GM18511 (cell line): ENCODE measurements around the gene CIRBP.

ENCODE experiments used
- ATAC-seq: cut with Tn5 transposase; IDR thresholded peaks from one replicate; pipeline ENCODE4 v1.9.1; 2021; ENCODE audit warnings: mild to moderate bottlenecking, moderate library complexity; ENCODE audit not compliant: unreplicated experiment

Gene CIRBP

GRCh38 chr19:1254530-1255185, 14.5 kb upstream of the CIRBP start:
- no peak for ATAC-seq

GRCh38 chr19:1255186-1256161, 13.7 kb upstream of the CIRBP start:
- no peak for ATAC-seq

- no peak for ATAC-seq
Observed at GRCh38 chr19:1256646-1257474, 12.3 kb upstream of the CIRBP start.

GRCh38 chr19:1257475-1258162, 11.5 kb upstream of the CIRBP start:
- ATAC-seq, result no peak

GRCh38 chr19:1258163-1258492, 11.0 kb upstream of the CIRBP start:
- no peak for ATAC-seq

GRCh38 chr19:1258707-1259205, 10.4 kb upstream of the CIRBP start:
- no peak for ATAC-seq

GRCh38 chr19:1259206-1259875, 9.8 kb upstream of the CIRBP start:
- peak; percentile 26 for ATAC-seq

GRCh38 chr19:1259876-1260748, 9.0 kb upstream of the CIRBP start:
- peak; percentile 20 for ATAC-seq

- ATAC-seq, result peak; percentile 55
Observed at GRCh38 chr19:1260749-1261537, 8.2 kb upstream of the CIRBP start.

- ATAC-seq, result no peak
Observed at GRCh38 chr19:1261538-1261797, 7.7 kb upstream of the CIRBP start.

GRCh38 chr19:1261798-1262622, 7.1 kb upstream of the CIRBP start:
- ATAC-seq, result no peak

- ATAC-seq, result no peak
Observed at GRCh38 chr19:1262623-1263123, 6.5 kb upstream of the CIRBP start.

GRCh38 chr19:1263188-1263587, 5.9 kb upstream of the CIRBP start:
- no peak for ATAC-seq

- ATAC-seq, result no peak
Observed at GRCh38 chr19:1264801-1265614, 4.1 kb upstream of the CIRBP start.

- no peak for ATAC-seq
Observed at GRCh38 chr19:1265615-1266128, 3.5 kb upstream of the CIRBP start.

- peak; percentile 39 for ATAC-seq
Observed at GRCh38 chr19:1266129-1266915, 2.8 kb upstream of the CIRBP start.
